ENCODE data around the gene GUF1. TPM values are rescaled to one million over a fixed set of nuclear protein-coding genes. Genes with fewer than 3 reads are reported as not detected.

The GUF1 gene
- polyA plus RNA-seq (2013, experiment 1 of 2) = 15.4 TPM
- 14.4 TPM for polyA plus RNA-seq (2013, experiment 2 of 2)

DNA sequence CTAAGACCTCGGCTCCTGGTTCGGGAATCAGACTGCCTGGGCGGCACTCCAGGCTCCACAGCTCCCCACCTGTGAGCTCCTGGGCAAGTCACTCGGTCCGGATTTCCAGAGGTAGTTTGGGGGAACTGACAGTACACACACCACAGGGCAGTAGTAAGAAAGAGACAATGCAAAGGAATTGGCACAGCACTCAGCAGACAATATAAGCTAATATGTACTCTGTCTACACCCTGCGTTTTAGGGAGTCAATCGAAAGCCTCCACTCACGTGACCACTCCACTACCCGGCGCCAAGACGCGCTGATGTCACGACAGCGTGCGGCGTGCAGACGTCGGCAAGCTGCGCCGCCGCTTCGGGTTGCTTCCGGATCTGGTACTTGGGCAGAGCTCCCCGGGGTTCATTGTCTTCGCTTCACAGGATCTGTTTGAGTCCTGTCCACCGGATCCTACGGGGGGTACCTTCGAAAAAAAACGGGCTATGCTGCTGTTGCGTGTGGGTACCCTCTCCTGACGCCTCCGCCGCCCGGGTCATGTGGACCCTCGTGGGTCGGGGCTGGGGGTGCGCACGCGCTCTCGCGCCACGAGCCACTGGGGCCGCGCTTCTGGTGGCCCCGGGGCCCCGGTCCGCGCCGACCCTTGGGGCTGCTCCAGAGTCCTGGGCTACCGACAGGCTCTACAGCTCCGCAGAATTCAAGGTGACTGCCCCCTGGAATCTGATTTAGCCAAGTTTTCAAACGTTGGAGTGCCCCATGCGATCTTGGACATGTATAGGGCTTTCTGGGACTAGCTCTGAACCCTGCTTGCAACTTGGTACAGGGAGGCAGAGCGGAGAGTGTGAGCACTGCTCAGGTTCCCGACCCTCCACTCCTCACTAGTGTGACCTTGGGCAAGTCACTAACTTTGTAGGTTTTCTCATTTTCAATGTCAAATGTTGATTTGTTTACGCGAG, at the start of gene GUF1:
GUF1 (plus strand) TSS at position 327 of the 948 bp plus-strand sequence; CDS start at position 530, 203 bp downstream.
- H3K4me3 ChIP-seq (ENCODE audit: insufficient read depth in 1 of 2, low read depth in 1 of 2, low read length in 2 of 2) = peak within 1 kb of the TSS; percentile 69 to 93
- H3K4me2 ChIP-seq (ENCODE audit: low read length, poor library complexity, severe bottlenecking) = peak within 1 kb of the TSS; percentile 46
- peak within 1 kb of the TSS; percentile 96 for H3K9ac ChIP-seq (ENCODE audit: low read length)
- no peaks in the 10 kb centered on the region for H3K9me3 ChIP-seq (ENCODE audit: control insufficient read depth, low read length)
- no peak within 1 kb of the TSS for H3K14ac ChIP-seq (ENCODE audit: low read length in 2 of 2)
- peak within 1 kb of the TSS in 1 of 2 experiments; percentile 57 for H3K23ac ChIP-seq (ENCODE audit: low read length in 2 of 2)
- peak; percentile 92 for DNase-seq
- H2AFZ ChIP-seq (ENCODE audit: low read depth, low read length) = peak within 1 kb of the TSS; percentile 74
- H3K4me1 ChIP-seq (ENCODE audit: control insufficient read depth, insufficient read depth, low read depth, low read length) = no peaks in the 10 kb centered on the region
- H3K27ac ChIP-seq (ENCODE audit: low read length, poor library complexity, severe bottlenecking) = peak within 1 kb of the TSS; percentile 76
- peak within 1 kb of the TSS; percentile 81 for H4K91ac ChIP-seq (ENCODE audit: low read length)
- H3K4ac ChIP-seq (ENCODE audit: low read depth in 1 of 2, low read length in 2 of 2) = peak within 1 kb of the TSS; percentile 83 to 86
- H3K18ac ChIP-seq (ENCODE audit: low read depth in 1 of 2, low read length in 2 of 2) = peak within 1 kb of the TSS; percentile 96 to 97
- H3K36me3 ChIP-seq (ENCODE audit: control insufficient read depth in 1 of 2, insufficient read depth in 2 of 2, low read depth in 1 of 2, low read length in 2 of 2) = peaks cover 0 to 24% of the 10 kb centered on the region in 2 experiments
- H2BK120ac ChIP-seq (ENCODE audit: low read depth, low read length) = peak within 1 kb of the TSS; percentile 29
- H2BK5ac ChIP-seq (ENCODE audit: low read depth, low read length, poor library complexity, severe bottlenecking) = peak within 1 kb of the TSS; percentile 21
- H2AK5ac ChIP-seq (ENCODE audit: low read length, severe bottlenecking) = no peak within 1 kb of the TSS
- no peaks in the 10 kb centered on the region for H3K27me3 ChIP-seq (ENCODE audit: control insufficient read depth in 1 of 2, insufficient read depth in 1 of 2, low read length in 2 of 2)
- H4K8ac ChIP-seq (ENCODE audit: low read length) = peak within 1 kb of the TSS; percentile 94
- peaks cover 2% of the 10 kb centered on the region for H3K79me1 ChIP-seq (replicated peaks; ENCODE audit: low read length, poor library complexity, severe bottlenecking)
- WGBS = under 1% methylated on average over 55 of the region's 57 CpGs
- H2BK15ac ChIP-seq (ENCODE audit: low read depth, poor library complexity, severe bottlenecking) = no peak within 1 kb of the TSS
- H2BK12ac ChIP-seq (ENCODE audit: low read length in 2 of 2) = no peak within 1 kb of the TSS

DNA sequence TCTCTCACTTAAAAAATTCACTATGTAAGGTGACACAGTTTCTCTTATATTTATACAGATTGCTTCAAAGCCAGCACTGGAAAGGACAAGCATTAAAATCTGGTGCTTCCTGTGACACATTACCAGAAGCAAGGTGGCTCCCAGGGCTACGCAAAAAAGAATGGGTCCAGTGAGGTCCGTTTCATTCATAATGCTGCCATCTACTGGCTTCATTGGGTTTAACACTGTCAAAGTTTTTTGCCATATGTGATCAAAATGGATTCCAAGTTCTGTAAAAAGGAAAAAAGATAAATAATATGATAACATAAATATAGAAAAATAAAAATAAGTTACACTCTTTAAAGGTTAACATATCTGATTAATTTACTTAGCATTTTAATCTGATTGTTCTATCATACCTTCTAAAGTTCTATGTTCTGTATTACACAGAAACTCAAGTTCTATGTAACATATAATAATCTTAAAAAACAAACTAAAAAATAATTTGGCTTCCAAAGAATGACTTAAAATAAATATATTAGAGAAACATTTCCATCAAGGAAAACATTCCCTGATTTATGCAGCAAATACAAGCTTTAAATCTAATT, 48.8 kb upstream of the GUF1 start:
- H2AK5ac ChIP-seq (ENCODE audit: low read length, severe bottlenecking) = no peak overlapping the region
- H3K18ac ChIP-seq (ENCODE audit: low read depth in 1 of 2, low read length in 2 of 2) = no peak overlapping the region
- H2BK15ac ChIP-seq (ENCODE audit: low read depth, poor library complexity, severe bottlenecking) = no peak overlapping the region
- no peak overlapping the region for H4K8ac ChIP-seq (ENCODE audit: low read length)
- no peak overlapping the region for H2BK5ac ChIP-seq (ENCODE audit: low read depth, low read length, poor library complexity, severe bottlenecking)
- H2AFZ ChIP-seq (ENCODE audit: low read depth, low read length) = no peak overlapping the region
- H3K4me1 ChIP-seq (ENCODE audit: control insufficient read depth, insufficient read depth, low read depth, low read length) = no peaks in the 10 kb centered on the region
- peak; percentile 52 for DNase-seq
- H3K79me1 ChIP-seq (replicated peaks; ENCODE audit: low read length, poor library complexity, severe bottlenecking) = no peaks in the 10 kb centered on the region
- H3K9me3 ChIP-seq (ENCODE audit: control insufficient read depth, low read length) = no peaks in the 10 kb centered on the region
- H3K4ac ChIP-seq (ENCODE audit: low read depth in 1 of 2, low read length in 2 of 2) = no peak overlapping the region
- H3K14ac ChIP-seq (ENCODE audit: low read length in 2 of 2) = no peak overlapping the region
- no peaks in the 10 kb centered on the region for H3K36me3 ChIP-seq (ENCODE audit: control insufficient read depth in 1 of 2, insufficient read depth in 2 of 2, low read depth in 1 of 2, low read length in 2 of 2)
- no peak overlapping the region for H2BK12ac ChIP-seq (ENCODE audit: low read length in 2 of 2)
- H3K4me3 ChIP-seq (ENCODE audit: insufficient read depth in 1 of 2, low read depth in 1 of 2, low read length in 2 of 2) = no peak overlapping the region
- peaks cover 0 to 4% of the 10 kb centered on the region in 2 experiments for H3K27me3 ChIP-seq (ENCODE audit: control insufficient read depth in 1 of 2, insufficient read depth in 1 of 2, low read length in 2 of 2)
- H4K91ac ChIP-seq (ENCODE audit: low read length) = no peak overlapping the region
- no peak overlapping the region for H3K23ac ChIP-seq (ENCODE audit: low read length in 2 of 2)
- H3K4me2 ChIP-seq (ENCODE audit: low read length, poor library complexity, severe bottlenecking) = no peak overlapping the region
- no peak overlapping the region for H3K9ac ChIP-seq (ENCODE audit: low read length)
- H3K27ac ChIP-seq (ENCODE audit: low read length, poor library complexity, severe bottlenecking) = no peak overlapping the region
- no peak overlapping the region for H2BK120ac ChIP-seq (ENCODE audit: low read depth, low read length)
- 0% methylated on average over 2 of the region's 2 CpGs for WGBS

GRCh38 chr4:44632089-44632488, 46.1 kb upstream of the GUF1 start:
- no peak overlapping the region for H2BK15ac ChIP-seq (ENCODE audit: low read depth, poor library complexity, severe bottlenecking)
- H4K8ac ChIP-seq (ENCODE audit: low read length) = no peak overlapping the region
- no peak for DNase-seq
- H3K9me3 ChIP-seq (ENCODE audit: control insufficient read depth, low read length) = no peaks in the 10 kb centered on the region
- H3K36me3 ChIP-seq (ENCODE audit: control insufficient read depth in 1 of 2, insufficient read depth in 2 of 2, low read depth in 1 of 2, low read length in 2 of 2) = no peaks in the 10 kb centered on the region
- H3K18ac ChIP-seq (ENCODE audit: low read depth in 1 of 2, low read length in 2 of 2) = no peak overlapping the region
- no peak overlapping the region for H3K4me2 ChIP-seq (ENCODE audit: low read length, poor library complexity, severe bottlenecking)
- H3K27ac ChIP-seq (ENCODE audit: low read length, poor library complexity, severe bottlenecking) = no peak overlapping the region
- H3K23ac ChIP-seq (ENCODE audit: low read length in 2 of 2) = no peak overlapping the region
- no peak overlapping the region for H3K14ac ChIP-seq (ENCODE audit: low read length in 2 of 2)
- no peak overlapping the region for H4K91ac ChIP-seq (ENCODE audit: low read length)
- H2BK12ac ChIP-seq (ENCODE audit: low read length in 2 of 2) = no peak overlapping the region
- H2BK5ac ChIP-seq (ENCODE audit: low read depth, low read length, poor library complexity, severe bottlenecking) = no peak overlapping the region
- no CpG with 5 or more reads among the region's 4 CpGs for WGBS
- no peaks in the 10 kb centered on the region for H3K4me1 ChIP-seq (ENCODE audit: control insufficient read depth, insufficient read depth, low read depth, low read length)
- no peak overlapping the region for H3K9ac ChIP-seq (ENCODE audit: low read length)
- H3K79me1 ChIP-seq (replicated peaks; ENCODE audit: low read length, poor library complexity, severe bottlenecking) = no peaks in the 10 kb centered on the region
- H3K4ac ChIP-seq (ENCODE audit: low read depth in 1 of 2, low read length in 2 of 2) = no peak overlapping the region
- H3K27me3 ChIP-seq (ENCODE audit: control insufficient read depth in 1 of 2, insufficient read depth in 1 of 2, low read length in 2 of 2) = peaks cover 0 to 4% of the 10 kb centered on the region in 2 experiments
- H2BK120ac ChIP-seq (ENCODE audit: low read depth, low read length) = no peak overlapping the region
- no peak overlapping the region for H3K4me3 ChIP-seq (ENCODE audit: insufficient read depth in 1 of 2, low read depth in 1 of 2, low read length in 2 of 2)
- H2AFZ ChIP-seq (ENCODE audit: low read depth, low read length) = no peak overlapping the region
- H2AK5ac ChIP-seq (ENCODE audit: low read length, severe bottlenecking) = no peak overlapping the region

- Histone ChIP-seq H3K27ac (ENCODE audit: low read length, poor library complexity, severe bottlenecking) (no peak overlapping the region), H2BK12ac (ENCODE audit: low read length in 2 of 2) (no peak overlapping the region), H3K27me3 (ENCODE audit: control insufficient read depth in 1 of 2, insufficient read depth in 1 of 2, low read length in 2 of 2) (peaks cover 0 to 4% of the 10 kb centered on the region in 2 experiments), H3K9me3 (ENCODE audit: control insufficient read depth, low read length) (no peaks in the 10 kb centered on the region), H3K14ac (ENCODE audit: low read length in 2 of 2) (no peak overlapping the region), H3K4me3 (ENCODE audit: insufficient read depth in 1 of 2, low read depth in 1 of 2, low read length in 2 of 2) (no peak overlapping the region), H3K79me1 (replicated peaks; ENCODE audit: low read length, poor library complexity, severe bottlenecking) (no peaks in the 10 kb centered on the region), H2AFZ (ENCODE audit: low read depth, low read length) (peak overlapping the region; percentile 14), H4K91ac (ENCODE audit: low read length) (no peak overlapping the region), H3K23ac (ENCODE audit: low read length in 2 of 2) (no peak overlapping the region), H3K4me2 (ENCODE audit: low read length, poor library complexity, severe bottlenecking) (no peak overlapping the region), H3K4me1 (ENCODE audit: control insufficient read depth, insufficient read depth, low read depth, low read length) (no peaks in the 10 kb centered on the region), H2BK5ac (ENCODE audit: low read depth, low read length, poor library complexity, severe bottlenecking) (no peak overlapping the region), H2BK15ac (ENCODE audit: low read depth, poor library complexity, severe bottlenecking) (no peak overlapping the region), H4K8ac (ENCODE audit: low read length) (no peak overlapping the region), H2BK120ac (ENCODE audit: low read depth, low read length) (no peak overlapping the region), H3K9ac (ENCODE audit: low read length) (no peak overlapping the region), H2AK5ac (ENCODE audit: low read length, severe bottlenecking) (no peak overlapping the region), H3K4ac (ENCODE audit: low read depth in 1 of 2, low read length in 2 of 2) (no peak overlapping the region), H3K36me3 (ENCODE audit: control insufficient read depth in 1 of 2, insufficient read depth in 2 of 2, low read depth in 1 of 2, low read length in 2 of 2) (no peaks in the 10 kb centered on the region), H3K18ac (ENCODE audit: low read depth in 1 of 2, low read length in 2 of 2) (no peak overlapping the region)
- no peak for DNase-seq
- 79% methylated on average over 8 of the region's 8 CpGs for WGBS
Measured at GRCh38 chr4:44632733-44633132, 45.5 kb upstream of the GUF1 start.
